Muscle layer of colon (tissue), 2 donors: ENCODE results near the gene IFT57.

Experiments used
- H3K27ac ChIP-seq: one replicate; pipeline ENCODE4 v1.7.0; 2013; ENCODE audit warnings: low read depth, mild to moderate bottlenecking, low read length, moderate library complexity
- H3K27me3 ChIP-seq, 2 donors: one replicate each; pipeline ENCODE4 v1.7.0; 2013; ENCODE audit warnings: low read length in 2 of 2, mild to moderate bottlenecking in 2 of 2; ENCODE audit not compliant: insufficient read depth in 2 of 2, control insufficient read depth in 1 of 2
- H3K36me3 ChIP-seq: one replicate; pipeline ENCODE4 v1.7.0; 2013; ENCODE audit warnings: mild to moderate bottlenecking, low read length; ENCODE audit not compliant: insufficient read depth
- H3K4me1 ChIP-seq: one replicate; pipeline ENCODE4 v1.7.0; 2013; ENCODE audit warnings: mild to moderate bottlenecking, low read length; ENCODE audit not compliant: insufficient read depth
- H3K4me3 ChIP-seq, 2 donors: one replicate each; pipeline ENCODE4 v1.7.0; 2013; ENCODE audit warnings: low read length in 2 of 2, low read depth in 1 of 2, mild to moderate bottlenecking in 1 of 2, moderate library complexity in 1 of 2
- H3K9ac ChIP-seq: one replicate; pipeline ENCODE4 v1.7.0; 2013; ENCODE audit warnings: low read length
- H3K9me3 ChIP-seq: one replicate; pipeline ENCODE4 v1.7.0; 2013; ENCODE audit warnings: mild to moderate bottlenecking, low read length
- donor health status: abdominal sarcoma.
- donor health status: Adenocarcinoma of cecum.

IFT57 gene

DNA sequence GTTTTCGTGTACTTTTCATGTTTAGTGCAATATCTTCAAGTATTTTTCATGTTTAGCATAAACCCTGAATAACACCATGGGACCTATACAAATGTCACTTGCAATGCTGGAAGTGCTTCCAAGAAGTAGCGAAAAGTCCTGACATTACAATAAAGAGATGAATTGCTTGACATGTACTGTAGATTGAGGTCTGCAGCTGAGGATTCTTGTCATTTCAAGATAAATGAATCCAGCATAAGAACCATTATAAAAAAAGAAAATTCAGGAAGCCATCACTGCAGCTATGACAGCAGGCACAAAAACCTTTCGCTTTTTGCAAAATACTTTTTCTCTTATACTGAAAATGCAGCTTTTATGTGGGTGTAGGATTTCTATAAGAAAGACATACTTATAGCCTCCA, 37.4 kb downstream of the IFT57 start:
- Histone ChIP-seq H3K27ac (no peak overlapping the region), H3K36me3 (peaks cover 5% of the 10 kb centered on the region), H3K4me1 (no peaks in the 10 kb centered on the region), H3K9me3 (peaks cover 6% of the 10 kb centered on the region), H3K4me3 (no peak overlapping the region), H3K27me3 (no peaks in the 10 kb centered on the region), H3K9ac (no peak overlapping the region)

DNA sequence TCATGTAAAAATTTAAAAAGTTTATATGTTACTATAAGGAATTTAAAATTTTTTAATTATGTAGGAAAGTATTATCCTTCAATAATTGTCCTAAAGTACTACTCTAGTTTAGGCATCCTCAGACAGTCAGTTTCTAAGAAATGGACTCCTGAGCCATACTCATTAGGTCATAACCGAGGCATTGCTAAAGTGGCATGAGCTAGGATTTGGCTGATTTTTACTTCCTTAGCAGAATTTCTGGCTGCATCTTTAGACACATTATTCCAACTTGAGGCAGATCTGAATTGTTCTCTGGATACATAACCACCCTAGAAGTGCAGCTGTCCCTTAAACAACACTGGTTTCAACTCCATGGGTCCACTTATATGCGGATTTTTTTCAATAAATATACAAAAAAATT, 38.3 kb downstream of the IFT57 start:
- no peaks in the 10 kb centered on the region for H3K4me1 ChIP-seq
- no peaks in the 10 kb centered on the region for H3K27me3 ChIP-seq

DNA sequence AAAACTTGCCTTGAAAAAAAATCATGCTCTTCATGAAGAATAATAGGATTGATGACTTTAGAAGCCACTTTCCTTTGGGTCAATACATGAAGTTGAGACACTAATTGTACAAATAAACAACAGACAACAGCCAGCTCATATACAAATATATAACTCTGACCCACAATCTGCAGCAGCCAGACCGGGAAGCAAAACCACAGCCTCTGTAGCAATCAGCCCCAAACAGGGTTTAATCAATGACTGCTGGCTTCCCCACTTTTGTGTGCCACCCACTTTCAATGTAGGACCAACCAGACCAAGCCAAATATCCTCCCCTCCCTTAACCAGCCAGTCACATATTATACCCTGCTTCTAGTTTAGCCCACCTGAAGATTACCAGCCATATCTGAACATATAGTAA, 39.0 kb downstream of the IFT57 start:
- Histone ChIP-seq H3K27ac (no peak overlapping the region), H3K36me3 (peaks cover 5% of the 10 kb centered on the region), H3K9me3 (peaks cover 6% of the 10 kb centered on the region), H3K4me3 (no peak overlapping the region), H3K9ac (no peak overlapping the region), H3K4me1 (no peaks in the 10 kb centered on the region), H3K27me3 (no peaks in the 10 kb centered on the region)

More for the DNA sequence above, 38.3 kb downstream of the IFT57 start:
- Histone ChIP-seq H3K9me3 (peaks cover 6% of the 10 kb centered on the region), H3K9ac (no peak overlapping the region), H3K36me3 (peaks cover 5% of the 10 kb centered on the region), H3K4me3 (no peak overlapping the region), H3K27ac (no peak overlapping the region)

DNA sequence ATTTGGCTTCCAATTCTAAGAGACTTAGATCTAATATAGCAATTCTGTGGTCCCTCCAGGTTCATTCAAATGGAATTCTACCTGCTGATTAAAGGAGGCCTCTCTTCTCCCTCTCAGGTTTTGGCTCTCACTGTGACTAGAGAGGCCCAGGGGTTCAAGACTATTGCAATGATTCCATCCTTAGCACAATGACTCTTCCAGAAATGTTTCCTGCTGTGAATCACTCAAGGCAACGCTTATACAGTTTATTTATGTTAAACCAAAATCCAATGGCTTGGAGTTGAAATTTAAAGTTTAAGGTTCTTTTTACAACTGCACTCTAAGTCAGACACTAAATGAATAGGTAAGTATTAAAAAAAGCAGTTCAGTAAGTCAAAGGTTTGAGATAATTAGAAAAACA, 39.9 kb downstream of the IFT57 start:
- H3K4me3 ChIP-seq = no peak overlapping the region
- no peaks in the 10 kb centered on the region for H3K27me3 ChIP-seq
- no peak overlapping the region for H3K27ac ChIP-seq
- no peak overlapping the region for H3K9ac ChIP-seq
- H3K4me1 ChIP-seq = no peaks in the 10 kb centered on the region
- H3K9me3 ChIP-seq = peaks cover 6% of the 10 kb centered on the region
- peaks cover 5% of the 10 kb centered on the region for H3K36me3 ChIP-seq

DNA sequence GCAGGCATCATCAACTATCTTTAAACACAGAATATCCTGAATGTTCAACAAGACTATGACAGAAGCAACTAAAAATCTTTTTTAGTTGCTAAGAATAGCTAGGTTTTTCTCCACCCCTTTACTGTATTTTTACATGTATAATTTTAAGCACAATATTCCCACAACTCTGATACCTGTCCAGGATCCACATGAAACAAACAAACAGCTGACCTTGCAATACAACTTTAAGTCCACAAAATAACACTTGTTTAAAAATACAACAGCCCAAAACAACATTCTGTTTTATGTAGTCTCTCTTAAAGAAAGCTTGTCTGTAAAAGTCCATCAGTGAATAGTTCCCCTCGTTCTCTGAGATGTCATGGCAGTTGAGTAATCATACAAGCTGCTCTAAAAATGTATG, 41.1 kb downstream of the IFT57 start:
- Histone ChIP-seq H3K9me3 (peaks cover 6% of the 10 kb centered on the region), H3K36me3 (peaks cover 5% of the 10 kb centered on the region), H3K4me1 (no peaks in the 10 kb centered on the region), H3K4me3 (no peak overlapping the region), H3K27ac (no peak overlapping the region), H3K9ac (no peak overlapping the region), H3K27me3 (no peaks in the 10 kb centered on the region)

DNA sequence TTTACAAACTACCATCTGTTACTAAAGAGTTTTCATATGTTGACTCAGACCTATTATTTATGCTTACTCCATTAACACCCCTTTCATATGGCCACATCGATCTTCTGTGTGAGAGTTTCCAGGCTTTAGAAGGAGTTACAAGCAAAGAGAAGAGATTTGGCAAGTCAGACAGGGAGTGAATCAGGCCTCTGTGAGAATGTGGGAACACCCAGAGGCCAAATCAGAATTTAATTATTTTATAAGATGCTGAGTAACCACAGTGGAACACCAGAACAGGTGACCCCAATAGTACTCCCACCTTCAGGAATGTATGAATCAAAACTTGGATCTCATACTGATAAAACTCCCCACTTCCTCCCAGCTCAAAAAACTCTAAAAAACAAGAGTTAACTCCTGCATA, 42.0 kb downstream of the IFT57 start:
- no peaks in the 10 kb centered on the region for H3K27me3 ChIP-seq
- no peak overlapping the region for H3K4me3 ChIP-seq
- no peak overlapping the region for H3K9ac ChIP-seq
- H3K9me3 ChIP-seq = no peaks in the 10 kb centered on the region
- H3K27ac ChIP-seq = no peak overlapping the region
- no peaks in the 10 kb centered on the region for H3K36me3 ChIP-seq
- no peaks in the 10 kb centered on the region for H3K4me1 ChIP-seq

DNA sequence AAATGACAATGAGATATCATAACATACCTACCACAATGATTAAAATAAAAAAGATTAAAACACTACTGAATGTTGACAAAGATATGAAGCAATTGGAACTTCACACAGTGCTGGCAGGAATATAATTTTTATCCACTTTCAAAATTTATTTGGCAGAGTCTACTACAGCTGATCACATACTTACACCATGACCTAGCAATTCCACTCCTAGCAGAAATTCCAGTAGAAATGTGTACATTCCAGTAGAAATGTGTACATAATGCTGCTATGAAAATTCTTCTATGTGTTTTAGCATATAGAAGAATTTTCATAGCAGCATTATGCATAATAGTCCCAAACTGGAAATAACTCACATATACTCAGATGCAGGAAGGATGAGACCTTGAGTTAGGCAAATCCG, 43.5 kb downstream of the IFT57 start:
- Histone ChIP-seq H3K27me3 (no peaks in the 10 kb centered on the region), H3K9me3 (no peaks in the 10 kb centered on the region), H3K36me3 (no peaks in the 10 kb centered on the region), H3K4me3 (no peak overlapping the region), H3K27ac (no peak overlapping the region), H3K4me1 (no peaks in the 10 kb centered on the region), H3K9ac (no peak overlapping the region)

DNA sequence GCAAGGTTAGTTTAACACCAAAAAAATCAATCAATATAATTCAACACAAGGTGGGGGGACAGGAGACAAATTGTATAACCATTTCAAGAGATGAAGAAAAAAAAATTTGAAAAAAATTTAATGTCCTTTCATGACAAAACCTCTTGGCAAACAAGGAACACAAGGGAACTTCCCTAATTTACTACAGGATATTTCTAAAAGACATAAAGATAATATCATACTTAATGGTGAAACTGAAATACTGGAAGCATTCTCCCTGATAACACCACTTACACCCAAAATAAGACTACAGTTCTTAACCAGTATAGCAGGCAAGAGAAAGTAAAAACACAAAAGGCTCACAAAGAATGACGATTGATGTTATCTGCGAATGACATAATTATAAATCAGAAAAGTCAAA, 44.7 kb downstream of the IFT57 start:
- Histone ChIP-seq H3K9ac (no peak overlapping the region), H3K36me3 (no peaks in the 10 kb centered on the region), H3K27me3 (no peaks in the 10 kb centered on the region)

DNA sequence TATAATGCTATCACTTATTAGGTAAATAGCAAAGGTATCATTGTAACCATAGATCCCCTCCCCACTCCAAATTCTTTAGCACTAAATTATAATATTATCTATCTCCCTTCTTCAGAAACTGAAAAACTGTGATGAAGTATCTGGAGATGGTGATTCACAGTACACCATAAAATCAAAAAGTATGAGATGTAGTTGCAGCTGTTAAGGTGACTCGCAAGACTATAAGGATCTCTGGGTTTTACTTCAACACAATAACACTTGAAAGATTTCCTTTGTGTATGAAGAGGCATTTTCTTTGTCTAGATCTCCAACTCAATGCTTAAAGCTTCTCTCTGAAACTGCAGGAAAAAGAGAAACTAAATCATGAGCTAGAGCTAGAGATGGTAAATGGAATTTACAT, 46.9 kb downstream of the IFT57 start:
- no peak overlapping the region for H3K9ac ChIP-seq
- no peaks in the 10 kb centered on the region for H3K4me1 ChIP-seq
- H3K9me3 ChIP-seq = no peaks in the 10 kb centered on the region
- no peak overlapping the region for H3K4me3 ChIP-seq
- no peaks in the 10 kb centered on the region for H3K27me3 ChIP-seq
- no peaks in the 10 kb centered on the region for H3K36me3 ChIP-seq
- H3K27ac ChIP-seq = no peak overlapping the region

More for the DNA sequence above, 44.7 kb downstream of the IFT57 start:
- no peak overlapping the region for H3K27ac ChIP-seq
- no peak overlapping the region for H3K4me3 ChIP-seq
- H3K9me3 ChIP-seq = no peaks in the 10 kb centered on the region
- H3K4me1 ChIP-seq = no peaks in the 10 kb centered on the region

DNA sequence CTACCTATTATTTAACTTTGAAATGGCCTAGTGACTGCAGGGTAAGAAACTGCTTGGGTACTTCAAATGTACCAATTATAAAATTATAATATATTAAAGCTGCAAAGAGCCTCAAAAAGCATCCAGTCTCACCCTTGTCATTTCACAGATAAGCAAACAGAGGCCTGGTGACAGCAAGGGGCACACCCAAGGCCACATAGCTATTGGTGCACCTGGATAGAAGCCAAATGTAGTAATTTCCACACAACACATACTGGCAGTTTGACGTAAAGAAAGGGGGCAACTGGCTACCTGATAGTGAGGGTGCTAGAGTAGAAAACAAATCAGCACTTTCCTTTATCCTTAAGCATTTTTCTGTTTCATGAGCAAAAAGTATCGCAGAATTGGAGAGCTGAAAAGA, 51.1 kb downstream of the IFT57 start:
- Histone ChIP-seq H3K4me1 (no peaks in the 10 kb centered on the region), H3K9me3 (no peaks in the 10 kb centered on the region), H3K27ac (no peak overlapping the region), H3K4me3 (no peak overlapping the region), H3K36me3 (no peaks in the 10 kb centered on the region), H3K9ac (no peak overlapping the region), H3K27me3 (no peaks in the 10 kb centered on the region)

DNA sequence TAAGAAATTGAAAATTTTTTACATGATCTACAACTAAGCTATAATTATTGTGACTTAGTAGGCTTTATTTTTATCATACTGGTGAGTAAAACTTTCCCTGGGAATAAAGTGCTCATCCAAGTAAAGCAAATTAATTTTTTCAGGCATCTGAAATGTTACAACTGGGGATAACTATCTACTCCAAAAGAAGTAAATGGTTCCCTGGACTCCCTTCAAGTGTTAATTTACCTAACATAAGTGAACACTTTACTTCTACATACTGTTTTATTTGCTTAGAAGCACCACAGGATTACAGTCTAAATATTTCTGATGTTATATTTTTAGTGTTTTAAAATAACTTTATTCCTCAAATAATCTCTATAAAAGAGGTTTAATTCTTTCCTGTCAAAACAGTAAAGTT, 57.8 kb downstream of the IFT57 start:
- no peak overlapping the region for H3K9ac ChIP-seq
- peaks cover 12% of the 10 kb centered on the region for H3K36me3 ChIP-seq
- H3K4me1 ChIP-seq = no peaks in the 10 kb centered on the region
- H3K9me3 ChIP-seq = no peaks in the 10 kb centered on the region
- no peak overlapping the region for H3K27ac ChIP-seq
- no peaks in the 10 kb centered on the region for H3K27me3 ChIP-seq
- H3K4me3 ChIP-seq = no peak overlapping the region

DNA sequence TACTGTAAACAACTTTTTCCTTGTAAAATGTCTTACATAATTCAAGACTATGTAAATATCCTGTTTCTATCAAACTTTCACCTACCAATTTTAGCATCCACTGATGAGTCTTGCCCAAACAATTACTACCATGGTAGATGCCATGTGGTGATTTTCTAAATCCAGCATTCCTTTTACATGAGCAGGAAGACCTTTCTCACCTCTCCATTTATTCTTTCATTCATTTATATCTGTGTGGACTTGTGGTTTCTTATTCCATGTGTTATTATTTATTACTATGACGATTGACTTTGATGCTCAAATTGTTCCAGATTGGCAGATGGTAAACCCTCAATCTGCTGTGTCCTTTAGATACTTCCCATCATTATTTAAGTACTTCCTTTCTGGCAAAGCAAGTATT, 62.4 kb downstream of the IFT57 start:
- H3K9me3 ChIP-seq = no peaks in the 10 kb centered on the region
- no peak overlapping the region for H3K9ac ChIP-seq
- peaks cover 12% of the 10 kb centered on the region for H3K36me3 ChIP-seq
- H3K27ac ChIP-seq = no peak overlapping the region
- no peak overlapping the region for H3K4me3 ChIP-seq
- no peaks in the 10 kb centered on the region for H3K4me1 ChIP-seq
- no peaks in the 10 kb centered on the region for H3K27me3 ChIP-seq
